ENCODE results near the gene DR1.

GRCh38 chr1:93353286-93353685 is 7.6 kb downstream of the DR1 start:
- TF ChIP-seq CTCF (conservative IDR thresholded peaks at IDR 0.05; ENCODE audit: low read depth, low read length) (no peak), EZH2 (IDR thresholded peaks at IDR 0.05; ENCODE audit: borderline replicate concordance, low read depth, low read length, poor library complexity, severe bottlenecking) (no peak)

Data from A673 (cell line).